DMS53 treated with DMSO at 0.1 percent for 48 hours (cell line): Measurements from ENCODE around the gene CWF19L1.

Source experiments
- DNase-seq: peaks from one replicate; lab custom pipeline; 2025; ENCODE audit not compliant: unreplicated experiment; lab: John Stamatoyannopoulos, UW

CWF19L1 gene

DNA sequence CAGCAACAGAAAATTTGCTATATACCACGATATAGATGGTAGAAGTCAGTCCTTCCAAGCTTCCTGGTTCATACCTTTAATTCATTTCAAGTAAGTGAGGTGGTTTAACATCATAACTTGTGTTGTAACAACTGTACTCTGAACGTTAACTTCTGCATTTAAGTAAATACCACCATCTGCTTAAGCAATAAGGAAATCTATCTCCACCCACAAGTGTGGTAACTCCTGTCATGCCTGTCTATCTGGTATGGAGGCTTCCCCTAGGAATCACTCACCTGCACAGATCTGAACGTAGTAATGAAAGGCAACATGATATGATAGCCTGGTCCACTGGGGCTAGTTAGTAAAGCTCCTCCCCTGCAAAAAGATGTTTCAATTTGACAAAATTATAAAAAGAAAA lies 84.0 kb downstream of the CWF19L1 start:
- DNase-seq: no peak

DNA sequence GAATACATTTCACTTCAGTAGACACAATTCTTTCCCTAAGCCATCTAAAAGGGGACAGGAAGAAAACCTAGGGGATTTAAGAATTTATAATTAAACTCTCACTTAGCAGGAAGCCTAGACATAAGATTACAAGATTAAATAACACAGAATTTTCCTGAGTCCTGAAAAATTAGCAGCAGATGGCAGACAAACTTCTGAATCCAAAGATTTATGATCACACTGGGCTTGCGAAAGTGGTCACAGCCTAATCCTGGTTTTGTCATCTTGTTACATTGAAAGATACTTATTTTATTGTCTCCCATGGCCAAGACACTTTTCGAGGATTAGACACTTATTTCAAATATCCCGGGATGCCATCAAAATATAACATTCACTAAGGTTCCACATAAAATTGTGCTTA lies 84.5 kb downstream of the CWF19L1 start:
- DNase-seq: no peak
